Body of pancreas (tissue), 4 donors: ENCODE data around the gene KCNC1.

Experiments
- CTCF ChIP-seq, 7 experiments: fragments of 450-650 bp in 4 of 7; fragments of 200-600 bp in 3 of 7; sonication (generic) in 3 of 7; IDR thresholded peaks; one replicate each; pipeline ENCODE4 v1.5.1; 2016 to 2019; ENCODE audit warnings: antibody characterized with exemption in 7 of 7
- POLR2A ChIP-seq, 3 donors: fragments of 450-650 bp; IDR thresholded peaks; one replicate each; pipeline ENCODE4 v1.6.1; 2016; ENCODE audit warnings: antibody characterized with exemption in 3 of 3, mild to moderate bottlenecking in 2 of 3

- no peak for TF ChIP-seq POLR2A (IDR thresholded peaks at IDR 0.05)
- TF ChIP-seq CTCF (IDR thresholded peaks at IDR 0.05): no peak
Measured at GRCh38 chr11:17724020-17724908, 10.3 kb upstream of the KCNC1 start.
